Measurements from ENCODE around the gene KAZALD1. TPM values are rescaled to one million over a fixed set of nuclear protein-coding genes. Genes with fewer than 3 reads are reported as not detected.

Gene KAZALD1
- total RNA-seq, 1 donor from 2014 or later: 8.1 TPM

- H2AFZ ChIP-seq (ENCODE audit: low read depth, low read length): no peak overlapping the region
- H3K4me2 ChIP-seq (ENCODE audit: low read length): no peak overlapping the region
- Mint-ChIP-seq H3K27ac (ENCODE audit: unreplicated experiment) (no peak overlapping the region), H3K4me1 (ENCODE audit: low read depth, unreplicated experiment) (peaks cover 10% of the 10 kb centered on the region), H3K4me3 (ENCODE audit: unreplicated experiment) (no peak overlapping the region), H3K36me3 (ENCODE audit: low read depth, unreplicated experiment) (peaks cover 26% of the 10 kb centered on the region), H3K27me3 (ENCODE audit: low read depth, unreplicated experiment) (no peaks in the 10 kb centered on the region), H3K9me3 (ENCODE audit: unreplicated experiment) (no peaks in the 10 kb centered on the region)
- H3K36me3 ChIP-seq (ENCODE audit: insufficient read depth, low read length): peaks cover 48% of the 10 kb centered on the region
- no peak overlapping the region for H3K9ac ChIP-seq (ENCODE audit: low read length)
- H3K27me3 ChIP-seq (ENCODE audit: insufficient read depth, low read length): no peaks in the 10 kb centered on the region
- H3K4me1 ChIP-seq (ENCODE audit: insufficient read depth, low read length): peaks cover 21% of the 10 kb centered on the region
- no peak for FAIRE-seq
- DNase-seq (ENCODE audit: low read depth): no peak
- no peak overlapping the region for H3K27ac ChIP-seq (ENCODE audit: low read depth, low read length)
- H3K4me3 ChIP-seq (ENCODE audit: insufficient read depth, low read depth, low read length): no peak overlapping the region
- no peak for TF ChIP-seq CTCF (IDR thresholded peaks at IDR 0.05; ENCODE audit: insufficient read depth, low read depth, low read length)
- no peak for TF ChIP-seq EZH2 (IDR thresholded peaks at IDR 0.05; ENCODE audit: insufficient read depth, low read length)
- peaks cover 75% of the 10 kb centered on the region for H4K20me1 ChIP-seq (ENCODE audit: insufficient read depth, low read length)
- H3K79me2 ChIP-seq (ENCODE audit: insufficient read depth, low read length): peaks cover 27% of the 10 kb centered on the region
- no peaks in the 10 kb centered on the region for H3K9me3 ChIP-seq (ENCODE audit: insufficient read depth, low read depth, low read length)
Measured at GRCh38 chr10:101035314-101035713, 26.5 kb upstream of the KAZALD1 start.

- Histone ChIP-seq H3K4me2 (ENCODE audit: low read length) (no peak overlapping the region), H3K9ac (ENCODE audit: low read length) (no peak overlapping the region), H3K27ac (ENCODE audit: low read depth, low read length) (no peak overlapping the region), H3K27me3 (ENCODE audit: insufficient read depth, low read length) (no peaks in the 10 kb centered on the region), H3K4me3 (ENCODE audit: insufficient read depth, low read depth, low read length) (no peak overlapping the region), H3K79me2 (ENCODE audit: insufficient read depth, low read length) (peaks cover 27% of the 10 kb centered on the region), H3K36me3 (ENCODE audit: insufficient read depth, low read length) (peaks cover 49% of the 10 kb centered on the region), H2AFZ (ENCODE audit: low read depth, low read length) (no peak overlapping the region), H3K4me1 (ENCODE audit: insufficient read depth, low read length) (peaks cover 17% of the 10 kb centered on the region), H4K20me1 (ENCODE audit: insufficient read depth, low read length) (peaks cover 82% of the 10 kb centered on the region), H3K9me3 (ENCODE audit: insufficient read depth, low read depth, low read length) (no peaks in the 10 kb centered on the region)
- FAIRE-seq (no peak), DNase-seq (ENCODE audit: low read depth) (no peak)
- Mint-ChIP-seq H3K9me3 (ENCODE audit: unreplicated experiment) (no peaks in the 10 kb centered on the region), H3K27ac (ENCODE audit: unreplicated experiment) (no peak overlapping the region), H3K36me3 (ENCODE audit: low read depth, unreplicated experiment) (peaks cover 29% of the 10 kb centered on the region), H3K27me3 (ENCODE audit: low read depth, unreplicated experiment) (no peaks in the 10 kb centered on the region), H3K4me3 (ENCODE audit: unreplicated experiment) (no peak overlapping the region), H3K4me1 (ENCODE audit: low read depth, unreplicated experiment) (peaks cover 12% of the 10 kb centered on the region)
- TF ChIP-seq EZH2 (IDR thresholded peaks at IDR 0.05; ENCODE audit: insufficient read depth, low read length): no peak
- no peak for TF ChIP-seq CTCF (IDR thresholded peaks at IDR 0.05; ENCODE audit: insufficient read depth, low read depth, low read length)
Measured at GRCh38 chr10:101035916-101036702, 25.7 kb upstream of the KAZALD1 start.

- peaks cover 49% of the 10 kb centered on the region for H3K36me3 ChIP-seq (ENCODE audit: insufficient read depth, low read length)
- no peak overlapping the region for H2AFZ ChIP-seq (ENCODE audit: low read depth, low read length)
- Mint-ChIP-seq H3K4me1 (ENCODE audit: low read depth, unreplicated experiment) (peaks cover 13% of the 10 kb centered on the region), H3K9me3 (ENCODE audit: unreplicated experiment) (no peaks in the 10 kb centered on the region), H3K36me3 (ENCODE audit: low read depth, unreplicated experiment) (peaks cover 30% of the 10 kb centered on the region), H3K27me3 (ENCODE audit: low read depth, unreplicated experiment) (no peaks in the 10 kb centered on the region), H3K27ac (ENCODE audit: unreplicated experiment) (no peak overlapping the region), H3K4me3 (ENCODE audit: unreplicated experiment) (no peak overlapping the region)
- H3K4me1 ChIP-seq (ENCODE audit: insufficient read depth, low read length): peaks cover 12% of the 10 kb centered on the region
- DNase-seq (ENCODE audit: low read depth) (no peak), FAIRE-seq (no peak)
- H3K4me2 ChIP-seq (ENCODE audit: low read length): no peak overlapping the region
- peaks cover 82% of the 10 kb centered on the region for H4K20me1 ChIP-seq (ENCODE audit: insufficient read depth, low read length)
- H3K27me3 ChIP-seq (ENCODE audit: insufficient read depth, low read length): no peaks in the 10 kb centered on the region
- no peak for TF ChIP-seq EZH2 (IDR thresholded peaks at IDR 0.05; ENCODE audit: insufficient read depth, low read length)
- no peak for TF ChIP-seq CTCF (IDR thresholded peaks at IDR 0.05; ENCODE audit: insufficient read depth, low read depth, low read length)
- H3K27ac ChIP-seq (ENCODE audit: low read depth, low read length): no peak overlapping the region
- H3K9me3 ChIP-seq (ENCODE audit: insufficient read depth, low read depth, low read length): no peaks in the 10 kb centered on the region
- peaks cover 27% of the 10 kb centered on the region for H3K79me2 ChIP-seq (ENCODE audit: insufficient read depth, low read length)
- H3K9ac ChIP-seq (ENCODE audit: low read length): no peak overlapping the region
- H3K4me3 ChIP-seq (ENCODE audit: insufficient read depth, low read depth, low read length): no peak overlapping the region
Measured at GRCh38 chr10:101036726-101037125, 25.1 kb upstream of the KAZALD1 start.

All from astrocyte (in vitro differentiated cells and primary cell).